Anterior cingulate cortex (tissue), 58 donors: ENCODE measurements around the gene NEURL3.
A peak's percentile ranks its signal among the peaks of the same experiment; 100 is the strongest.
"Not testable (repeated sequence)": the region's sequence is repeated elsewhere in the genome, so short reads cannot be mapped to it uniquely, and the experiment has no call there.

Experiments used
- DNase-seq, 58 donors: peaks; one replicate each; lab custom pipeline; 2025; lab: John Stamatoyannopoulos, UW

NEURL3 gene

GRCh38 chr2:96494188-96494587, 11.0 kb downstream of the NEURL3 start:
- no peak for DNase-seq

- no peak for DNase-seq
Measured at GRCh38 chr2:96493072-96493471, 12.1 kb downstream of the NEURL3 start.

DNA sequence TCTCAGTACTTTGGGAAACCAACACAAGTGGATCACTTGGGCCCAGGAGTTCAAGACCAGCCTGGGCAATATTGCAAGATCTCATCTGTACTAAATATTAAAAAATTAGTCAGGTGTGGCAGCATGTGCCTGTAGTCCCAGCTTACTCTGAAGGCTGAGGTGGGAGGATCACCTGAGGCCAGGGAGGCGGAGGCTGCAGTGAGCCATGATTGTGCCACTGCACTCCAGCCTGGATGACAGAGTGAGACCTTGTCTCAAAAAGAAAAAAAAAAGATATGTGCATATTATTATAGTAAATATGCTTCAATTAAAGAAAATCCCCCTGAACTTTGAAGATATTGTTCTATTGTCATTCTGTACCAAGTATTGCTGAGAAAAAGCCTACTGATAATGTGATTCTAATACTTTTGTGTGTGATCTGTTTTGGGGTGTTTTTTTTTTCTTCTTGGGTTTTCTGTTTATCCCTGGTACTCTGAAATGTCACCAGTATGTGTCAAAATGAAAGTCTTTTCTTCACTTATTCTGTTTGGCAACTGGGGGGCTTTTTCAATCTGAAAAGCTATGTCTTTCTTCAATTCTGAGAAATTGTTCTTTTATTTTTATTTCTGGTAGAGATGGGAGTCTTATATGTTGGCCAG, 13.2 kb downstream of the NEURL3 start:
- no peak for DNase-seq

GRCh38 chr2:96489663-96490062, 15.5 kb downstream of the NEURL3 start:
- no peak for DNase-seq

- no peak for DNase-seq
Measured at GRCh38 chr2:96489261-96489660, 15.9 kb downstream of the NEURL3 start.

DNA sequence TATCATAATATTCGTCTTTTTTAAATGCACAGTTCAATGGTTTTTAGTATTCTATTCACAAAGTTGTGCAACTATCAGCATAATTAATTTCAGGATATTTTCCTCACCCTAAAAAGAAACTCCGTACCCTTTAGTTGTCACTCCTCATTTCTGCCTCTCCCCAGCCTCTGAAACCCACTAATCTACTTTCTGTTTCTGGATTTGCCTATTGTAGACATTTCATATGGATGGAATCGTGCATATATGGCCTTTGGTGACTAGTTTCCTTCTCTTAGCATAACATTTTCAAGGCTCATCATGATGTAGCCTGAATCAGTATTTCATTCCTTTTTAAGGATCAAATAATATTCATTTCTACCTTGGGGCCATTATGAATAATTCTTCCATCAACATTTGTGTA, 18.5 kb downstream of the NEURL3 start:
- DNase-seq, result no peak

- DNase-seq, result peak in 15 of 58 donors; percentile 9 to 49 (median 24)
Measured at GRCh38 chr2:96485751-96486651, 19.2 kb downstream of the NEURL3 start.

- DNase-seq, result no peak
Measured at GRCh38 chr2:96485350-96485749, 19.8 kb downstream of the NEURL3 start.

DNA sequence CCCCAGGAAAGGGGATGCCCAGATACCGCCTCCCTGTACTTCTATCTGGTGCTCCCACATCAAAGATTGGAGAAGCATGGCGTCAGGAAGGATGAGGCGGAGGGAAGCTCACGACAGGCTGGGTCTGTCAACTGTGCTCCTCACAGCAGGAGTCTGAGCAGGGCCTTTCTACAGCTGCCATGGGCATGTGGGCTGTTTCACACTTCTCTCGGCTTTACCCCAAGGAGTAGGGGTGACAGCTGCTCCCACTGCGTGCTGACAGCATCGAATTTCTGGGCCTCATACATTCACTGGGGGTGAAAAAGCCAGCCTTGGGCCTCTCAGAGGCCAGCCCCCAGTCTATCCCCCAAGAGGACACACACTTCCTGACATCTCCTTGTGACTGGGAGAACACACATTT, 21.1 kb downstream of the NEURL3 start:
- DNase-seq, result no peak

- DNase-seq, result no peak
Measured at GRCh38 chr2:96477458-96477857, 27.7 kb downstream of the NEURL3 start.

DNA sequence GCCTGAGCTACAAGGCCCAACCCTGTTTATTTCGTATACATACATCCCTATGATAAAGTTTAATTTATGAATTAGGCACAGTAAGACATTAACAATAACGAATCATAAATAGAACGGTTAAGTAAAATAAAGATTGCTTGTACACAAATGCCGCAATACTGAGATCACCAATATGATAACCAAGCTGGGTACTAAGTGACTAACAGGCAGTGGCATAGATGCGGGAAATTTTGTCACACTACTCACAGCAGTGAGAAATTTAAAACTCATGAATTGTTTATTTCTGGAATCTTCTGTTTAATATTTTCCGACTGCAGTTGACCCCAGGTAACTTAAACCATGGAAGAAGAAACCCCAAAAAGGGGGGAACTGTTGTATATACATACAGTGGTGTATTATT, 33.4 kb downstream of the NEURL3 start:
- no peak for DNase-seq

- DNase-seq, result peak in 19 of 58 donors; percentile 8 to 38 (median 14)
Measured at GRCh38 chr2:96470636-96471035, 34.5 kb downstream of the NEURL3 start.

DNA sequence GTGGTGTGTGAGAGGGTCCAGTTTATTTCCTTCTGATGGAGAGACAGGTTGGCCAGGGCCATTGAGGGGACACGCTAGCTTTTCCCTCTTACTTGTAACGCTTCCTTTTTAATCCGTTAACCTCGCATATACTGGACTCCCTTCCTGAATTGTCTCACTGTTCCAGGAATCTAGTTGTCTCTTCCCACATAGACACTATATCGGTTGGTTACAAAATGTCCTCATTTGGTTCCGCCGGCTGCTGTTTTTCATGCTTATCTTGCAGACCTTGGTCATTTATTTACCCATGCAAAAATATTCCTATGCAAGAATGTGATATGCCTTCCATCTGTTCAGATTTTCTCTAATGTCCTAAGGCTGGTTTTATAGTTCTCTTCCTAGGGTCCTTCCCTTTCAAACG, 35.0 kb downstream of the NEURL3 start:
- DNase-seq, result peak in 6 of 58 donors; percentile 8 to 68 (median 15)

- no peak for DNase-seq
Measured at GRCh38 chr2:96468904-96469303, 36.3 kb downstream of the NEURL3 start.

DNA sequence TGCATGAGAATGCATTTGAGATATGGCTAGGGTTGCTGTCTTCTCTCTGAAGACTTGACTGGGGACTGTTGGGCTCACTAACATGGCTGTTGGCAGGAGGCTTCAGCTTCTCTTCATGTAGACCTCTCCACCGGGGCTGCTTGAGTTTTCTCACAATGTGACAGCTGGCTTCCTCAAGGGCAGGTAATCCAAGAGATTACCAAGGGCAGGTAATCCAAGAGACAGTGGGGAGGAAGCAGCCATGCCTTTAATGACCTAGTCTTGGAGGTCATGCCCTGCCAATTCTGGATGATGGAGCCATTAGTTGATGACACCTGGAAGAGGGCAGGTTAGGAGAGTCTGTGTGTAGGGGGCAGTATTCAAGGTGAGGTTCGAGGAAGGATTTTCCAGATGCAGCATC, 40.5 kb downstream of the NEURL3 start:
- DNase-seq, result no peak

DNA sequence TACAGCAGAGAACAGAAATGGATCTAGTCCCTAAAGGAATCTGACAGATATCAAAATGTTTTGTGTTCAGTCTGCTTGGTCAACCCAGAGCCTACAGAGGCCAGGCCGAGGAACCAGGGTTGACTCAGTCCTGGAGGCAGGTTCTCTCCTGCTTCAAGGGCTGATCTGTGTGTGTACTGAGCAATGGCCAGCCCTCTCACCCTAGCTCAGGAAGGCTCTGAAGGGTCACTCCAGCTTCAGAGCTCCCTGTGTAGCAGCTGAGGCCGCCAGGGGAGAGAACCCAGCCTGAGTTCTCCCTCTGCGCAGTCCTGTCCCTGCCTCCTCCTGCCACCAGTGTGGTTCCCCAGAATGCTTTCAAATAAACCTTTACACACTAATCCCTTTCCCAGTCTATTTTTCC, 41.1 kb downstream of the NEURL3 start:
- no peak for DNase-seq

- DNase-seq, result no peak
Measured at GRCh38 chr2:96463119-96463518, 42.0 kb downstream of the NEURL3 start.

- not testable (repeated sequence) for DNase-seq
Measured at GRCh38 chr2:96461616-96462015, 43.5 kb downstream of the NEURL3 start.

GRCh38 chr2:96452053-96452452, 53.1 kb downstream of the NEURL3 start:
- DNase-seq, result no peak

DNA sequence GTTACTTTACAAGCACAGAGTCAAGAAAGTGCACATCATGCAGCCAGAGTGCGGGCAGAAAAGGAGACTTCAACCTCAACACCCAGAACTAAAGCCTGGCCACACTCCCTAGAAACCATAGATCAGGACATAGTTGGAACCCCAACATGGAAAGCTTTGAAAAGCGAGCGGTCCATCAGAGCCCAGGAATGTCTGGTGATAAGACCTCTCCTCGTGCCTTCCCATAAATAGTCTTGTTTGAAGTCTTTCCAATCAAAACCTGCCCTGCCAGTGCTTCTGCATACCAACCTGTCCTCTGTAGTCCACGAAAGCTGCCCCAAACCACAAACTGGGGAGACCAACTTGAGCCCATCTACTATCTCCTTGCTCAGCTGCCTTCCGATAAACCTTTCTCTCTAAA, 55.5 kb downstream of the NEURL3 start:
- no peak for DNase-seq

DNA sequence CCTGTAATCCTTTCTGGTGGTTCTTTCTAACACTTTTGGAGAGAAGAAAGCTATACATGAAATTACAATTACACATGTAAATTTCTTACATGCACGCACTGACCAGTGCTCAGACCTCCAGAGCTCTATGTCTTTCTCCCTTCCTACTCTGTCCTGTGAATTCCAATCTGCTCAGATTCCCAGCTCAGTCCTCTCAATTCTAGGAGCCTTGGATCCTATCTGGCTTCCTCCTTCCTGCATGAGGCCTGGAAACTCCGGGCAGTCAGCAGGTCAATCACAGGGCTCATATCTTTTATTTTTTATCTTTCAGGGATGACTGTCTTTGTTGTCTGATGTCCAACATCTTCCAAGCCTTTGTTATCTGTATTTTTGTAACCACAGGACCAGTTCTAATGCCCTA, 56.0 kb downstream of the NEURL3 start:
- DNase-seq, result no peak

DNA sequence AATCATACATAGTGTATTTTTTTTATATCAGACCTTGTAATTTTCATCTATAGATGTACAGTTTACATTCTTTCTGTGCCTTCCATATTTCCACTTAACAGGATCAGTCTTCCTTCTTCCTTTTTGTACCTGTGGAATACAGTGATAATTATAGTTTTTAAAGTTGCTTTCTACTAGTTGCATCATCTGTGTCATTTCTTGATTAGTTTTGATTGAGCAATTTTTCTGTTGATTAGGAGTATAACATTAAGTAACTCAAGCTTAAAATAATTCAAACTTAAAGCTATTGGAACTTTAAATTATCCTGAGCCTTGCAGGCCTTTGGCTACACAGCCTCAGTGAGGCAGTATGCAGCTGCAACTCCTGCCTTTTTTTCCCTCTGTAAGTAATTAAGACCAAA, 57.4 kb downstream of the NEURL3 start:
- no peak for DNase-seq
